ENCODE data around the gene ELMO1.
A peak's percentile ranks its signal among the peaks of the same experiment; 100 is the strongest.

Gene ELMO1

DNA sequence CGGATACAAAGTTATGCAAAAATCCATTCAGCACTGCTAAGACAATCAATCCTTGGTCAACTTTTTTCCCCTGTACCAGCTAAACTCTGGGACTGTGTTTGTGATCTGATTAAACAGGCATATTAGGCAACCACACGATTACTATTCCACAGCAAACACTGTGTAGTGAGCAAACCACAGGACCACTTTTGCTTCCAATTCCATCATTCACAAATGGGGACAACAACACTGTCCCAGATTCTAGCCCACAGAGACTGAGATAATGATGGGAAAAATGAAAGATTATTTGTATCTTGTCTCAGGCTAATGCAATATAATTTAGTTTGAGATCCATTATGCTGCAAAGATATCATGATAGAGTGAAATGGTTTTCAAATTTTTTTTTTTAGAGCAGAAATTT is 560.7 kb downstream of the ELMO1 start:
- no peak for DNase-seq

DNA sequence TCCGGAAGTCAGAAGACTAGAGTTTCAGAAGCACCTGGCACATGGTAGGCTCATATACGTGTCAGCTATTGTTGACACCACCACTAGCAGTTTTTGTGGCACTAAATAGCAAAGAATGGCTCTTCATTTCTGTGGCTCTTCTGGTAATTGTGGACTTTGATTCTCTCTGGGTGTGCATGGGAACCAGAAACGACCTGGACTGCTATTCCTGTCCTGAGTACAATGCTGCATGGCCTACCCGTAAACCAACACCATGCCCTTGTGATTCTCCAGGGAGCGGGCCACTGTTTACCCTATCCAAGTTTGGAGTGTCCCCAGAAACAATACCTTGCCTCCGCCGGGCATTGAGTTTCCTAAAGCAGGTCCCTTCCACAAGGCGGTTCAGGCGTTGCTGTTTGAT is 561.4 kb downstream of the ELMO1 start:
- no peak for DNase-seq

DNA sequence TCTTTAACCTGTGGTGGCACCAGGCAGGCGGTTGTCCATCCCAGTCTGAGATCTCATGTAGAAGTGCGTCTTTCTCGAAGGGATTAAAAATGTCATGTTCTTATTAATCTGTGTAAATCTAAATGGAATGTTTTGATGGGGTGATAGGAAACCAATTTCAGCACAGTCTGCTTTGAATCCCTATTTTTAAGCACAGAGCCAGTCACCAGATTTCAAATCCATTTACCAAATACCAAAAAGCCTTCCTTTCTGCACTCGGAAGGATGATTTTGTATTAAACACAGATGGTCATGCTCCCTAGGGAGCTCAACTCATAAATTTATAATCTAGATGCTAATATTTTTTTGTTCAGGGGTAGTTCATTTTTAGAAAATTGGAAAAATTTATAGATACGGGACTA is 563.8 kb downstream of the ELMO1 start:
- no peak for DNase-seq

DNA sequence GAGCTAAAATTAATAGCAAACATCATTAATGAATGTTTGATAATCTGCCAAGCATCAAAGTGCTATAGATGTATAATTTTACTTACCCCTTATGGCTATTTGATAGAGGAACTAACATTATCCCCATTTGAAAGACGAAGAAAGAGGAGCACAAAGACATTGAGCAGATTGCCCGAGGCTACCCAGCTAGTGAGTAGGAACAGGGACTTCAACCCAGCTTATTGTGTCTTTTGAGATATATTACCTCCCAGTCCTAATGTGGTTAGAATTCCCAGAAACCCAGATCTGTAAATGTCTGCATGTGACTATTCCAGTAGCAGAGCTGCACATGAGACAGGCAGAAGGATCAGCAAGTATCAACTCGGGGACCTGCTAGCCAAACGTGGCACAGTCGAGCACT is 564.3 kb downstream of the ELMO1 start:
- no peak for DNase-seq

DNA sequence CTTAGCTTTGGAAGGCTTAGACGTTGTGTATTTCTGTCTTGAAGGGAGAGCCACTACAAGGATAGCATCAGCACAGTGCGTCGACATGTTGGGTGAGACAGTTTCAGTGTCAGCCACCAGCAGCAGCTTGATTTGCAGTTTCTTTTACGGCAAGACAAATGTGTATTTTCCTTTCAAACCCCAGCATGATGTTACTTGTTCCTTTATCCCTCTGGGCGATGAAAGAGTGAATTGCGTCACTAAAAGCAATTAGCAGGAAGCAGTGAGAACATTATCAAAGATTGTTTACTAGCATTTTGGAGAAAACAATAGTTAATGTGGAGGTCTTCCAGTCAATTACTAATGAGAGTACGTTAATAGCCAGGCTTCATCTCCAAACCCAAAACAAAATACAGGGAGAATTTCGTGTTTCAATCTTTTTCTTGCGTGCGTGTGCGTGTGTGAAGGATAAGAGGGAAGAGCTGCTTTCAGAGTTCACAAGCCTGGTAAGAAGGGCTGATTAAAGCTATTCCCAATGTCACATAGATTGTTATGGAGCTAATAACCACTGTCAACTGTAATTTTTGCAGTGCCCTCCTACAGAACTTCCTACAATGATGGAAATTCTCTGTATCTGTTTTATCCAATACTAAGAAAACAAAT is 567.3 kb downstream of the ELMO1 start:
- DNase-seq: no peak

DNA sequence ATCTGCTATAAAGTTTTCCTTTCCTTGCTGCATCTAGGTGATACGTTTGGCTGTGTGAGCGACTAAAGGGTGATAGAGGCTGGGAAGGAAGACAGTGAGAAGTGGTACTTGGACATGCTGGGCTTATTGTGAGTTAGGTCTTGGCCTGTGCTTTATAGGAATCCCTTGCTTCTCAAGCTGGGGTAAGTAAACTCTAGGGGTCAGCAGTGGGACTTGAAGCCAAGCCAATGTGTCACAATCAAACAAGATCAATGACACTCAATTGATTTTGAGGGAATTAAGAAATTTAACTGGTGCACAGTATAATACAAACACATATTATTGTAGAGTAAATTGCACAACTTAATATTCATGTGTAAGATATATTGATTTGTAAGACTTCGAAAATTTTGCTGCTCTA is 568.6 kb downstream of the ELMO1 start:
- DNase-seq: no peak

DNA sequence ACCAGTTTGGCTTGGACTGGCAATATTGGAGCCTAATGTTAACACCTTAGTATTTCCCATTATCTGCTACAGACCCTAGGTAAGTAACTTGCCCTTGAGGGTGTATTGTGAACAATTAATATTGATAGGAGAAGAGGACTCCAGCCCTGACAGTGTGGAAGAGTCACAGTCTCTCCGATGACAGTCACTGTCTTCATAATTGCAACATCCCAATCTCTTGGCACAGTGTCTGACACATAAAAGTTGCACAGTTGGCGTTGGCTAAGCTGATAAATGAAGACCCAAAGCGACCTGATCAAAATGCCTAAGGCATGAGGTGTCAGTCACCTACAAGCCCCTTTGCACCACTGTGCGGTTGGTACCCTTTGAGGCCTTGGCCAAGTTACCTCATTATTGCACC is 569.6 kb downstream of the ELMO1 start:
- DNase-seq: no peak

DNA sequence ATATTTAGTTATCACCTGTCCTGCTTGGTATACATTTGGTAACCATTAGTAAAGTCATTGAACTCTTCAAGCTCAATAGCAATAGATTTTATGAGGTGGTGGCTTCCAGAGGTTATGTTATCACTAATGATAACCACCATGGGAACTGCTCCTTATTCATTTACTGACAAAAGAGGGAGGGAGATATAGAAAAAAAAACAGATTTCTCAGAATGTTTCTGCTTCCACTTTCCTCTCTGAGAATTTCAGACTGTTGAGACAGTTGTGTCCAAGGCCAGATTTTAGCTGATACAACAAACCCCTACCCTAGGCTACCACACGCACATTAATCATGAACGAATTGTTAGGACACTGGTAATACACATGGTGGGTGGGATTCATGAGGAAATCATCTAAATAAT is 570.4 kb downstream of the ELMO1 start:
- DNase-seq: no peak

DNA sequence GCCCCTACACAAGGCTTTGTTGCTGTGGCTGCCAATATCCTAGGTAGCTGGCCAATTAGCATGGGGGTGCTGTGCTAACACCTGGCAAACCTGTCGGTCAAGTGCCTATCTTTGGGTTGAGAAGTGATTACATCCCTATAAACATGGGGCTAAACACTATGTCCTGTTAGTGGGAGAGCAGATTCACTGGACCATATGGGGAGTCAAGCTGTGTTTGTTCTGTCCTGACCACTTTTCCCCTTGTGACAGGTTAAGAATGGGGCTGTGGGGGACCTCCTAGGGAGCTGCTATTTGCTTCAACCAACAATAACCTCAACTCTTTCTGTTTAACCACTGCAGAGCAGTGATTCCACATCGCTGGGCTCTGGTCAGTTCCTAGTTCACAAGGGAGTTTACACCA is 572.9 kb downstream of the ELMO1 start:
- no peak for DNase-seq

DNA sequence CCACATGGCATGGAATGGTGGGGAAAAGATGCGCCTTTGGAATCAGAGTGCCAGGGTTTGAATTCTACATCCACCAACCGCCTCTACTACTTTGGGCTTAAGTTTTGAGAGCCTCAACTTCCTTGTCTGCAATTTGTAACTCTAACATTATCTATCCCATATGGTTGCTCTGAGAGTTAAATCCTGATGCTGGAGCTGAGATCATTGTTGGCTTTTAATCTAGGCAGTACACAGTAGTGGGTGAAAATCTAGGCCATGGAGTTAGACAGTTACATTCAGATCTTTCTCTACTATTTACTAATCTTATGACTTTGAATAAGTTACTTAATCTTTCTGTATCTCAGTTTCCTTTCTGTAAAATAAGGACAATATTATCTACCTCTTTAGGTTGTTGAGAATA is 574.6 kb downstream of the ELMO1 start:
- no peak for DNase-seq

DNA sequence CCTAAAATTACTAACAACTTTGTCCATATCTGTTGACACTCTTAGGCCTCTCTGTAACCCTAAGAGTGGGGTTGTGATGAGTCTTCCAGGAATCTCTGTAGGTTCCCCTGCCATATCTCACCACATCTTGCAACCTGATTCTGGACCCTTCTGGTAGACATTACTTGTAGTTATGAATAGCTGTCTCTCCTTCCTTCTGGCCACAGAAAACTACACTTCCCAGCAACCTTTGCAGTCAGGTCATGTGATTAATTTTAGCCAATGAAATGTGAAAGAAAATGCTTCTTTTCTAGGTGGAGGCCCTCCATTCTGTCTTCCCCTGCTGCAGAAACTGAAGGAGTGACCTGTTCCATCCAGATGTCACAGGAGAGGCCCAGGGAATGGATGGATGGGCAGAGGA is 576.8 kb downstream of the ELMO1 start:
- DNase-seq: no peak

DNA sequence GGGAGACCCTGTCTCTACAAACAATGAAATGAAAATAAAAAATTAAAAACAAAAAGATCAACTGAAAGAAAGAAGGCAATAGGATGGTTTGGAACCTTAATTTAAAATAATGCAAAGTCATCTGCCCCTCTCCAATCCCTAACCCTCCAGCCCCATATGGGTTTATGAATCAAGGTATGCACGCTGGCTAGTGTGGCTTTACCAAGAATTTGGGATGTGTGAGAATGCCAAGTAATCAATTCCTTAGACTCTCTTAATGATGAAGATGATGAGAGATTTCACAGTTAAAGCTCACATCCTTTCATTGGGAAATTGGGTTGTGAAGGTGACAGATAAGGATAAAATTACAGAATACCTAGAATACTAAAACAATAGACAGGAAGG is 577.3 kb downstream of the ELMO1 start:
- DNase-seq: no peak

DNA sequence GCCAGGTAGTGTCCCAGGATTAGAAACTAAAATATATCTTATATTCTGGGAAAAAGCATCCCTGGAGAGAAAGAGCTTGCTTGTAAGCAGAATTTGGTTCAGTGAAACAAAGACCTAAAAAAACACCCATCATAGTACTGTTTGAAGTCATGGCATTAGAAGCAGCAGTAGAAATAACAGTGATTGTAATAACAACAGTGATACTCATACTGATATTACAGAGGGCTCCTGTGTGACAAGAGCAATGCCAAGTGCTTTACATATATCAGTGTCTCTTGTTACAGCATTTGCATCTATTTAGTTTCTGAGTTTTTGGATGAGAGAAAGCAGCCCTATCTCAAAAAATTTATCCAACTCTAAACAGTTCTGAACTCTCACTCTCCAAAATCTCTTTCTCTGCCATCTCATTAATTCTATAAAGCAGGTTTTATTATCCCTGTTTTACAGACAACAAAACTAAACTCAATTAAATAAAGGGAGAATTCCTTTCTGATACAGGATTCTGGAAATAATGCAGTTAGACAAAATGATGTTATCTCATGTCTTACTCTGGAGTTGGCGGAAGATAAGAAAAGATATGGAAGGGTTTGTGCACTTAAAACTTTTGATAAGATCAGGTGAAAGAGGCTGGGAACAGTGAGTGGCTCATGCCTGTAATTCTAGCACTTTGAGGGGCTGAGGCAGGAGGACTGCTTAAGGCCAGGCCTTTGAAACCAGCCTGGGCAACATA is 577.9 kb downstream of the ELMO1 start:
- DNase-seq: no peak

DNA sequence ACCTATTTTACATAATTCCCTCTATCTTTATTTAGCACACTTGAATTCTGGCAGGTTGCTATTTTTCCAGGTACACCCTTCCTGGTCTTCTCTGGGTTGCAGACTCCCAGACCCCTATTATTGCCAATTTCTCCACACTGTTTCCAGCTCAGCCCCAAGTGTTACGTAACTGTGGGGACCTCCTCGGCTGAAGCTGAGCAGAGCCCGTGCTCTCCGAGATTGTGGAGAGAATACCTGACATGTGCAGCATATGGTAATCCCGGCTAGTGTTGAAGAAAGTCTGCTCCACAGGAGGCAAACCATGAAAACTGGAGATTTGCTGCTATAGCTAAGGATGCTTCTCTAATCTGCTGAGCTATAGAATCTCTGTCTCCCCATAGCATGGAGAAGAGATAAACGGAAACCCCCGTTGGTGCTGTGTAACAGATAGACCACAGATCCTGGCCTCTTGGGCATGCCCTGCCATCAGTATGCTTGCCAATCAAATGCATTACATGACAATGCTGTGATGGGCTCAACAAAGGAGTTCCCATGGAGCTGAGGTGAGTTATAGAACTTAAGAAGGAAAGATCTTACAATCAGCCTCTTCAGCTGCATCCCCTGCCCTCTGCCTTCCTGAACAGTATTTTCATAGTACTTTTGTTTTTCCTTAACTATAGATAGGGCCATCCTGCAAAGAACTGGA is 579.8 kb downstream of the ELMO1 start:
- DNase-seq: no peak

DNA sequence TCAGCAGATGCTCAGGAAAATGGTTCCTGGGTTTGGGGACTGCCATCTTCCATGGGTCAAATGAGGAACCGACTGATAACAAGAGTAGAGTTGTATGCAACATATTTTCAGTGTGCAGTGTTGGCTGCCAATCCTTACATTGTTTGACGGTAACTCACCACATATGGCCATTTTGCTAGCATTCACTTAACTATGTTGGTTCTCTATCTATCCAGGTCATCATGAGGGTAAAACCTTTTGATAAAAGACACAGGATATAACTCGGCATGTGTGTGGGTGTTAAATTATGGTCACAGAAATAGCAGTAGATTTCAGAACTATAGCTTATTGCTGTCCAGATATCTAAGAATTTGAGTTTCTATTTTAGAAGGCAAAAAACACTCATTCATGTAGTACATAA is 583.6 kb downstream of the ELMO1 start:
- no peak for DNase-seq

DNA sequence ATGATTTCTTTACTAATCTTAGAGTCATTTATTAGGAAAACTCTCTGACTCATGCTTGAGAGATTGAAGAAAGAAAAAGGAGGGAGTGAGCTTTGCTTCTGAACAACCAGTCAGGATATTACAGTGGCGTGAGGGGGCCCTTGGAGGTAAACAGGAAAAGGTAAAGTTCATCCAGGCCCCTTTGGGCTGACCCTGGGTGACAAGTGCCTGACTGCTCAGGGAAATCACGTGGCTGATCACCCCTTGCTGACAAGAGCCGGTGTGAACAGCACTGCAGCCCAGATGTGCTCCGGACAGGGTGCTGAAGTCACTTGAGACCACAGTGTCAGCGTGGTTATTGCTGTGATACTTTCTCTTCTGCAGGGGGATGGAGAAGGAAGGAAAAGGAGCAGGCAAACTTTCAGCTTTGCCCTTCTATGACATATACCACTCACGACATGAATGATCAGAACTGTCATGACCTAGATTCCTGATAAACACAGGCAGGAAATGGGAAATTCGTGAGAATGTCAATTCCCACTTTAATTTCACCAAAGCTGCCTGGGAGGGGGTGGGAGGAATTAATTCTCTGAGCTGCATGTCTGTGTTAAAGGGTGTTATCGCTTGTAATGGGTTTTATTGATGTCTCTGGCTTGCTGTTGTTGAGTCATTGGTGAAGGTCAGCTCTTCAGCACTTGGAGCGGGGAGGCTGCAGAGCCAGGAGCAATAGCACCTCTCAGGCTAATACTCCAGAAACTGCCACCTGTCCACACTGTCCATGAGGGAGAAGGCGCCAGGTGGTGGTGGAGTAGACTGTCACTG is 584.6 kb downstream of the ELMO1 start:
- DNase-seq: peak; percentile 51

DNA sequence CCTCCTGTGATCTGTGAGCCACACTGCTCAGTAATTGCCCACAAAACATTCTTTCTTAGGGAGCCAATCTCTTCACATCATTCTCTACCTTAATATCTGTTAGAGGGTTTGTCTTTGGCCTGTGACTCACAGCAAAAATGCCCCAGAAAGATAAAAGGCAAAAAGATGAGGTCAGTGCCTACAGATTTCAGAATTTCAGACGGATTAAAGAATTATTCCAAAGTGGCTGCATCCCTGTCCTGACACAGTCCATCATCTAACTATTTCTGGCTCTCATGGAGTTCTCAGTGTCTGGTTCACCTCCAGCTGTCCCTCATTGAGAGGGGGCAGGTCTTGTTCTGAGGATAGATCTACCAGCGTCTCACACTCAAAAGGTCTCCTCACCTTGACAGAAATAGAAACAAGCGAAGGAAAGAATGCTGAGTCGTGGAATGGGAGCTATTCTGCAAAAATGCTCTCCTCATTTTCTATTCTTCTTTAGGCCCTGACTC is 585.8 kb downstream of the ELMO1 start:
- no peak for DNase-seq

DNA sequence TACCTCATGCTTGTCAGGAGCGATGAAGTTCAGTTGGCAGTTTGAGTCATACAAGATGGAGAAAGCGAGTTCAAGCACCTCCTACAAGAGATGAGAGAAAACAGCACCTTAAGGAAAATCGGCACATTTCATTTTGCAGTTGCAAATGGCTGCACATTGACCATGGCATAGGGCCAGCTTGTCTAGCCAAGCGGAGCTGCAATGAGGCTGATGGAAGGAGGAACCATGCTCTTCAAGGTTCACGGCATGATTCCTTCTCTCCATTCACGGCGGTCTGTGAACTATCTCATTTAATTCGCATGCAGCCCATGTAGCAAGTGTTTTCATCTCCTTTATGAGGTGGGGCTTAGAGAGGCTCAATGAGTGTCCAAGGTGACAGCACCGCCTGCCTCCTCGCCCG is 587.0 kb downstream of the ELMO1 start:
- no peak for DNase-seq

DNA sequence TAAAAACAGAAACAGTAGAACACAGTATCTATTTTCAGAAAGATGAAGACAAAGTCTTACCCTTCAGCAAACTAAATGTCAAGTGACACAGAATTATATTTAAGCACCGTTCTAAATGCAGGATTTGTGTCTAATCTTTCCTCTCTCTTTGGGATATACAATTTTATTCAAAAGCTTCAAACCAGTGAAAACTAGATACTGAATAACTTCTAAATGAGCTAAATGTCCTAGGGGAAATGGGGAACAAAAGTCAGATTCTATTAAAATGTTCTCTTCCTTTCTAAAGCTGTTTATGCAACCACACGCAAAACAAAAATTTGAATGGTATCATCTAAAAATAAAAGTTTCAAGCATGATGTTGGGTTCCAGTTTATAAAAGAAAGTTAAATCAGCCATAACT is 588.0 kb downstream of the ELMO1 start:
- DNase-seq: no peak

DNA sequence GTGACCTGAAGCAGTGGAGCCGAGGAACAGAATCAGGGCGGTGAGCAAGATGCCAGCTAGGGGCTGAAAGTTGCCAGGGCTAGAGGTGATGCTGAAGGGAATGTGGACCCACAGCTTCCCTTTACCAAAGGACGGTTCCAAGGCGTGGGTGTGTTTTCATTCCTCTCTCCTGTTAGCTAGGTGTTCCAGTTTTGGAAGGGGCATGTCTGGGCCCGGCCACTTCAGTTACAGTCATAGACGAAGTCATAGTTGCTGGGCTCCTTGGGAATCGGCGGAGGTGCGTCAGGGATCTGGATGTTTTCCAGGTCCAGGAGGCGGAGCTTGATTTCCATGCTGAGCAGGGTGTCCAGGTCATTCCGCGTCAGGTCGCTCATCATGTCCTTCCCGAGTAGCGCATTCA is 593.3 kb downstream of the ELMO1 start:
- DNase-seq: no peak

DNA sequence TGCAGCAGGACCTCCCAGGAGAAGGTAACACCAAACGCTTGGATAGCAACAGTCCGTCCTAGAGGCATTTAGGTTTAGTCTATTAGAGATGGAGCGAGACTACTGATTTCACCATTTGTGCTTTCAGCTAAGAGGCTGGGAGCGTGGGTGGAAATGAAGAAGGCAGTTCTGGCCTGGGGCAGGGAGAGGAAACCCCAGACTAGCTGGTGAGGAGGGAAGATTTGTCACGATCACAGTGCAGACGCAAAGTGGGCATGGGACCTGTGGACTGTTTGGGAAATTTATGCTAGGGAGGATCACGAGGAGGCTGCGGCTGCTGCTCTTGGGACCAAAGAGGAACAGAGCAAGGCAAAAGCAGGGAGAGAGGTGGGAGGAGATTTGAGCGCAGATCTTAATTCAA is 594.0 kb downstream of the ELMO1 start:
- DNase-seq: no peak

DNA sequence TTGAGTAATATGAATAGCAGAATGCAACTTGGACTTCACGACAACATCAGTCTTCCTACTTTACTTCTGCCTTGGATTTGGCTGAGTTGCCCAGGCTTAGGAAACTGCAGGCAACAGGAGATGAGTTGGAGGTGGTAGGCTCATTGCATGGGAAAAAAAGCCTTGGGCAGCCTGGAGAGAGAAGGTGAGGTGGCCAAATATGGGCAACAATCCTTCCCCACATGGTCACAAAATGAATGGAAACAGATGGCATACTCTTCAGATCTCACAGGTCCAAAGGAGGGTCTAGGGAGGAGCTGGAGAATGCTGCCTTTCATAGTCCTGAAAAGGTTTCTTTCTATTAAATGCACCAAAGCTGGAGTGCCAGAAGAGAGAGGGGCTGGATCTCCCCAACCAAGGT is 595.7 kb downstream of the ELMO1 start:
- no peak for DNase-seq

DNA sequence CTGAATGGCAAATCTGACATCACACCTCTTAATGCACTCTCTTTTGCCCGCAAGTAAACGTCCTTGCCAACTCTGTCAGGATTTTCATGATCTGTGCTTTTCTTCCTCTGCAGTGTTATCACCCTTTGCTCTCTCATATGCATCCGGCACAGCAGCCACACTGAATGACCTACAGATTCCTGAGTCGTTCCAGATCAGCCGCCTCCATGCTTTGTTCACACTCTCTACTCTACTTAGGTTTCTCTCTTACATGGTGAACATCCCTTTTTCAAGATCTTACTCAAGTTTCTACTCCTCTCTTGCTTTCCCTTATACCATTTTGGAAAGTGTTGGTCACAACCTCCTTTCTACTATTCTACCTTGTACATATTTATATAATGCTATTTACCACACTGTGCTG is 596.6 kb downstream of the ELMO1 start:
- DNase-seq: no peak

DNA sequence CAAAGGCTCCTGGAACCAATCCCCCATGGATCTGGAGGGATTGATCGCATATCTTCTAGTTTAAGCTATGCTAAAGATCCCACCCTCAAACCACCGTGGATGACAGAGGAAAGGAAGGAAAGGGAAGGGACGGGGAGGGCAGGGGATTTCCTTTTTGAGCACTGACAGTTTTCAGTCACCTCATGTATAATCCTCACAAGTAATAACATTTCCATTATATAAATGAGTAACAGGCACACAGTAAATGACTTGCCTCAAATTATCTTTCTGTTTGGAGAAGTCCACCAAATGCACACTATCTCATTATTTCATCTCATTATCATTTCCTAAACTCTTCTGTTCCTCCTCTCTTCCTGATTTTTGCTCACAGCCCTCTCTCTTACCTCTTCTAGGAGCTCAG is 597.3 kb downstream of the ELMO1 start:
- DNase-seq: no peak

Measured in CD4-positive, alpha-beta T cell treated with Interleukin-15 for 1 hour (primary cell).